GM19324 (cell line): ENCODE data around the gene NEMP1.

ENCODE experiments used
- ATAC-seq: cut with Tn5 transposase; IDR thresholded peaks from one replicate; pipeline ENCODE4 v1.9.1; 2021; ENCODE audit warnings: mild to moderate bottlenecking, moderate library complexity; ENCODE audit not compliant: unreplicated experiment, low FRiP score

The NEMP1 gene

GRCh38 chr12:57109207-57110103 lies 30.9 kb upstream of the NEMP1 start:
- ATAC-seq: no peak

GRCh38 chr12:57107456-57108155 lies 29.0 kb upstream of the NEMP1 start:
- ATAC-seq: no peak

- no peak for ATAC-seq
Measured at GRCh38 chr12:57106021-57106708, 27.6 kb upstream of the NEMP1 start.

DNA sequence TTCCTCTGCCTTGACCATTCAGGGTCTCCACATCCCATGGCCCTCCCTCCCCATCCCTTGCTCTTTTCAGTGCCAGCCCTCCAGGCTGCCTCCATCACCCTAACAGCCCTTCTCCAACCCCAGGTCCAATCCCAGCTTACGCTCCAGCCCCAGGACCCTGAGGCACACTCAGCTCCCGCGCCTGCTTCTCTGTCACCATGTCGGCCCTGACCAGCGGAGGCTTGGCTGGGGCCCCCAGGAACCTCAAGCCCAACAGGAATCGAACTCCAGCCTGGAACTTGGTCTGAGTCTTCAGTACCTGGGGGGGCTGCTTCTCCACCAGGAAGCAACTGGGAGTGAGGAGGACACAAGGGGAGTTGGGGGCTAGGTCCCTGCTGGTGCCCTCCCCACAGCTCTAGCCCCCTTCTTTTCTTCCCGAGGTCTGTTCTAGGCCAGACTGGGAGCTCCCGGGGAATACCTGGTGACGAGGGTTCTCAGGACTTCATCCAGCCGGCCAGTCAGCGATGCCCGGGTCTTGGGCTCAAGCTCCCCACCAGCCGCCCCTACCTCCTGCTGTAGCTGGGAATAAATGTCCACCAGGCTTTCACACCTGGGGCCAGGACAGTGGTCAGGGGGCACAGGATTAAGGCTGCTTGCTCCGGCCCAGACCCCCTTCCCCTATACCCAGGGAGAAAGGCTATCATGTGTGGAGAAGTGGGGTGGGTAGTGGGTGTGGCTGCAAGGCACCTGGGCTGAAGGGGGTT lies 26.6 kb upstream of the NEMP1 start:
- no peak for ATAC-seq

DNA sequence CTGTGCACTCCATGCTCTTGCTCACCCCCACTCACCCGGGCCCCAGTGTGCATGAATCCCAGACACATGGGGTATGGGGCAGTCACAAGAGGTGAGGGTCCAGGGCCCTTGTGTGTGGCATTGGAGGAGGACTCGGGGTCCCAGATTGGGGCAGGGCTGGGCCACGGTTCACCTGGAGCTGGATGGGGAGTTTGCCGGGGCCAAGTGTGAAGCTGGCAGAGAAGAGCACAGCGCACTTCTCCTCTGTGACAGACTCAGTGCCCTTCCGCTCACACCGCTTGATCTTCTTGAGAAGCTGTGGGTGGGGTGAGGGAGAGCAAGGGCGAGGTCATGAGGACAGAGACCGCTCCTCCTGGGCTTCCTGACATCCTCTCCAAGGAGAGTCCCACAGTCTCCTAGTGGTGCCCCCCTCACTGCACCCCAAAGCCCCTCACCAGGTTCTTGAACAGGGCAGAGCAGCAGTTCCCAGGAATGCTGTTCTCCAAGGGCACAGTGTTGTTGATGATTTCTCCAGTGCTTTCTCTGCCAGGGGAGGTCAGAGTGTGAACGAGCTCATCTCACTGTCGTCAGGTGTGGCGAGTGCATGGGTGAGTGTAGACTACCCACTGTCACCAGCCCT lies 25.8 kb upstream of the NEMP1 start:
- no peak for ATAC-seq

DNA sequence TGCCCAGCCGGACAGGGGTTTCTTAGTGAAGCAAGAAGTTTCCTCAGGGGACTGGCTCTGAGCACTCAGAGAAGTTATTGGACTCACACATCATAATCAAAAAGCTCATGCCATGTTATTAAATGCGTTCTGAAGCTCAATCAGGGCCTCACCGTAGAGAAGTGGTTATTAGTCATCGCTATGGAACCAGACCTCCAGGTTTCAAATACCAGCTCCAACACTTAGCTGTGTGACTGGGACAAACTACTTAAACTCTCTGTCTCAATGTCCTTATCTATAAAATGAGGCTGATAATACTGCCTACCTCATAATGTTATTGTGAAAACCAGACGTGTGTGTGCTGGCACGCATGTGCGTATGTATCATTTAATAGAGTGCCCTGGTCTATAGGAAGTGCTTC lies 25.3 kb upstream of the NEMP1 start:
- ATAC-seq: no peak

DNA sequence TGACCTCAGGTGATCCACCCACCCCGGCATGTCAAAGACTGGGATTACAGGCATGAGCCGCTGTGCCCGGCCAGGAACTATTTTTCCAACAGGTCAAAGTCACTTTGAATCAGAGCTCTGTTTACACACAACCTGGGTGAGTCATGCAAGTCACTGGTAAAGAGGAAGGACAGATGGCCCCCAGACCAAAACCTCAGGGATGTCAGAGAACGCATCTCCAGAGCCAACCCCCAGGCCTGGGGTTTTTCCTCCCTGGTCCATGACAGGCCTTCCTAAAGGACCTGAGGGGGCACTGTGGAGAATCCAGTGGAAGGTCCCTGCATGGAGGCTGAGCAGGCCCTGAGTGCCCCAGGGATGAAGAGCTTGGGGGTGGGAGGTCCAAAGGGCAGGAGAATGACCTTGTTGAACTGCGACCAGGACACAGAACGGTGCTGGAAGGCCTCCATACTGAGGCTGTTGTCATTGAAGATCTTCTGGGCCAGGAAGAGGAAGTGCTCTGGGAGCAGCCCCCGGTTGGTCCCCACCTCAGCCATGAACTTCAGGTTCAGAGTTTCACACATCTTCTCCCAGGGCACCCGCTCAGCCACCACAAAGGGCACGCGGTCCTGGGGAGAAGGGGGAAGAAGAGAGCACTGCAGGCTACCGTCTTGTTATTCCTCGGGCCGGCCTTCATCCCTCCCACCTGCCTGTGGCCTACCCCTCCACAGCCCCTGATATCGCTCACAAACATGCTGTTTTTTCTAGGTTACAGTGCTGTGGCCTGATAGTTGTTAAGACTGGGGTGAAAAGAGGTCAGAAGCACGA lies 23.5 kb upstream of the NEMP1 start:
- ATAC-seq: no peak

- ATAC-seq: no peak
Measured at GRCh38 chr12:57099766-57100165, 21.2 kb upstream of the NEMP1 start.

- no peak for ATAC-seq
Measured at GRCh38 chr12:57099047-57099714, 20.6 kb upstream of the NEMP1 start.

DNA sequence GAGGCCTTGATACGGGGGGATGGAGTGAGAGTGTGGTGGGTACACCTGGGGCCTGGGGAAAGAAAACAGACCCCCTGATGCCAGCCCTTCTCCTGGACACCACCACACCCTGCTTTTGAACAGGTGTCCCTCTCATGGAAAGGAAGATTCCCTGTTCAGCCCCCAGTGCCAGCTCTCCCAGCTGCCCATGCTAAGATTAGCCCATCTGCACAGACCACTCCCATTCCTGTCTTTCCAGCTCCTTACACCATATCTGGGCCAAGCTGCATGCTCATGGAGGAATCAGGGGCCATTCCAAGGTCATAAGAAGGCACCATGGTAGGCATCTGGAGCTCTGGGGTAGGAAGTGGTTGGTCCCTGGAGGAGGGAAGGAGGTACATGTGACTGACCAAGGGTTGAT lies 20.0 kb upstream of the NEMP1 start:
- no peak for ATAC-seq

DNA sequence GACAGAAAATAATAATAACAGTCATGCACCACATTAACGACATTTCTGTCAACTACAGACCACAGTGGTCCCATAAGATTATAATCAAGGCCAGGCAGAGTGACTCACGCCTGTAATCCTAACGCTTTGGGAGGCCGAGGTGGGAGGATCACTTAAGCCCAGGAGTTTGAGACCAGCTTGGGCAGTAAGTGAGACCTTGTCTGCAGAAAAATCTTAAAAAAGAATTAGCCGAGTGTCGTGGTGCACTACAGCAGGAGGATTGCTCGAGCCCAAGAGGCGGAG lies 18.9 kb upstream of the NEMP1 start:
- no peak for ATAC-seq

- no peak for ATAC-seq
Measured at GRCh38 chr12:57096748-57097553, 18.4 kb upstream of the NEMP1 start.

GRCh38 chr12:57096099-57096572 lies 17.5 kb upstream of the NEMP1 start:
- no peak for ATAC-seq

GRCh38 chr12:57095440-57095839 lies 16.8 kb upstream of the NEMP1 start:
- no peak for ATAC-seq

DNA sequence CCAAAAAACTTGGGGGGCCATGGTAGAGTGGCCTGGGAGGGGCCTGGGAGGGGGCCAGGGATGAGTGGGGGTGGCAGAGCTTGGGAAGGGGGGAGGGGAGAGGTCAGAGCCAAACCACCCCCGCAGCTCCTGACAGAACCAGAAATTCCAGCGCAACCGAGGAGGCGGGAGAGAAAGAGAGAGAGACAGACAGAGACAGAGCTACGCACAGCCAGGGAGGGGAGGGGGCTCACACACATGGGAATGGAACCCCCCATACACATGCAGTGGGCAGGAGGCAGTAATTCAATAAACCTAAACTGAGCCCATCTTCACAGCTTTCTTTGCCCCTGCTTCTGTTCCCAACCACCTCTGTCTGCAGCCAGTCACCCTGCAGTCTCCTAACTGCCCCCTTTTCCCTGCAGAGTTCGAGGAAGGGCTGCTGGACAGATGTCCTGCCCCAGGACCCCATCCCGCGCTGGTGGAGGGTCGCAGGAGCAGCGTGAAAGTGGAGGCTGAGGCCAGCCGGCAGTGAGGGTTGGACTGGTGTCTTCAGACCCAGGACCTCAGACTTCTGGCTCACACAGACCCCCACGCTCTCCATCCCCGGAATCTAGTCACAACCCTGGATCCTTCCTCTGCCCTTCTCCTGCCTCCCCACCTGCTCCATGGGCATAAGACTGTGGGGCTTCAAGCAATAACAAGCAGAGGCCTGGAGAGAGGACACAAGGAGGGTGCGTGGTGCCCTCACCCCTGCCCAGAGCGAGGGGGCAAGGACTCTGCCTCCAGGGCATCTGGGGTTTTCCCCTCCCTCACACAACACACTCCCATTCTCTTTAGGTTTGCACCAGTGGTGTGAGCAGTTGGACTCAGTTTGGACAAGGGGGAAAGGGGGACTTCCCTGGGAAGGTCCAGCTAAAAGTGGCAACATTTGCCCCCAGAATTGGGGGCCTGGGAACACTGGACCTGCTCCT lies 15.9 kb upstream of the NEMP1 start:
- ATAC-seq: no peak

DNA sequence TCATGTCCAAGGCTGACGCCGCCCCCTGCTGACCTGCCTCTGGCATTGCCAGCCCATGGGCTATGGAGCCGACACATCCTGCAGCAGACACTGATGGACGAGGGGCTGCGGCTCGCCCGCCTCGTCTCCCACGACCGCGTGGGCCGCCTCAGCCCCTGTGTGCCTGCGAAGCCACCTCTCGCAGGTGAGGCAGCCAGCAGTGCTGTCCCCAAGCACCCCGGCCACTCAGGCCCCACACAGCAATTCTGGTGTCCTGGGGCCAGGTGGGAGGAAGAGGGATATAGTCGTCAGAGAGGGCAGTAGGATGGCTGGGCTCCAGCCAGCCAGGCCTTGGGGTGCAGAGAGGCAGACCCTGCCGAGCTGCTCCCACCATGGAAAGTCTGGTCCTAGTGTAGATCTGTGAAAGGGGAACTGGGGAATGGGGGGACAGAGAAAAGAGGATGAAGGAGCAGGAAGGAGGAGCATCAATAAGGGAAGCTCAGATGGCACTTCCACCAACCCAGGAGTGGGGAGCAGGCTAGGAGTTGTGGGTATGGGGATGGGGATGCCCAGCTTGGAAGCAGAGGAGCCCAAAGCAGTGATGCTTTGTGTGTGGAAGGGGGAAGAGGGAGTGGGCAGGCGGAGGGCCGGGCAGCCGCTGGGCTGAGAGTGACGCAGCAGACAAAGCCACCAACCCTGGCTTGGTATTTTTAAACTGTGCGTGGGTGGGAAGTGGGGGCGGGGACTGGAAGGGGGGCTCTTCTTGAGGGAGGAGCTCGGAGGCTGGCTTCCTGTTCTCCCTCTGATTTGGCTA lies 15.0 kb upstream of the NEMP1 start:
- ATAC-seq: no peak
